Measurements from ENCODE around the gene CTNND1. TPM values are rescaled to one million over a fixed set of nuclear protein-coding genes. Genes with fewer than 3 reads are reported as not detected.

CTNND1 gene
- total RNA-seq, 2 experiments from 2014 or later, result 5.1 to 5.3 TPM

DNA sequence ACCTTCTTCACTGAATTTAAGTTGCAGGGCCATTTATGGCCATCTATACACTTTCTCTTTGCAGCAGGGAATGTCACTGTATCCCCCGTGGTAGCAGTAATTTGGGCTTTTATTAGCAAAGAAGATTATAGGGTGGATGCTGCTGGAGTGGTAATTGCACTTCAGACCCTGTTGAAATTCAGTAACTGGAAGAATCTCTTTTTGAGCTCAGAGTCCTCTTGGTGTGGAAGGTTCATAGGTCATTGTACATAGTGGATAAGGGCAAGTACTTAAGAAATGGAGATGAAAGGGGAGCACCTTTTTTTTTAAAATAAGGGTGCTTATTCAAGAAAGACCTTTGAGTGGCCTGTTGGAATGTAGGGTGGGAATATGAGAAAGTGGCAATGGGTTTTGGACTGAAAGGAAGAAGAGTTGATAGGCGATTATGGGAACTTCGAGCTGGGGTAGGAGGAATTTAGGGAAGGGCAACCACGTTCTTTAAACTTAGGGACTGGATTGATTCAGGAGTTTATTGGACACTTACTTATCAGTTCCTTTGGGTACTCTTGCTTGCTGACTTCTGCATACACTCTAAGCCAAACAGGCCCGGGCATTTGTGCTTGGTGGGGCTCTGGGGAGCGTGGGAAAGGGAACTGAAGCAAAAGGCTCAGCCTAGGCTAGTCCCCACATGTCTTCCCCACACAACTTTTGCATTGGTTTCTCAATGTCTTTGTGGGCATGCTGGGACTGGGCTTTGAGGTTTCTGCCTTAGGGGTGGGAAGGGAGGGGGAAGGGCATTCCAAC lies 26.5 kb downstream of the CTNND1 start:
- no peaks in the 10 kb centered on the region for H3K9me2 ChIP-seq (ENCODE audit: insufficient read depth, low read length)
- H3K9me3 ChIP-seq (ENCODE audit: low read length), result no peaks in the 10 kb centered on the region
- CTCF ChIA-PET (ENCODE audit: unreplicated experiment), result no interaction called here
- TF ChIP-seq EZH2phosphoT487 (IDR thresholded peaks at IDR 0.05; ENCODE audit: borderline replicate concordance, low read depth, low read length) (no peak), CTCF (conservative IDR thresholded peaks at IDR 0.05; ENCODE audit: low read length) (no peak)
- no peaks in the 10 kb centered on the region for H4K20me1 ChIP-seq (ENCODE audit: insufficient read depth, low read length)
- BruUV-seq (replicated peaks), result no TSS peak
- H3K27ac ChIP-seq (ENCODE audit: low read depth, low read length, poor library complexity, severe bottlenecking), result no peak overlapping the region
- POLR2A ChIA-PET, result interaction anchor here (0.6 to 1.2 kb wide), 3 partner anchors 13 to 1251 kb away, joined by 3 to 4 read pairs (median 3); no protein-coding TSS in a partner anchor
- H3K4me1 ChIP-seq (ENCODE audit: insufficient read depth, low read length, poor library complexity, severe bottlenecking), result no peaks in the 10 kb centered on the region
- no peak overlapping the region for H2AFZ ChIP-seq (ENCODE audit: low read length)
- H3K36me3 ChIP-seq (ENCODE audit: insufficient read depth, low read length), result no peaks in the 10 kb centered on the region
- H3K4me3 ChIP-seq (ENCODE audit: low read depth, low read length, poor library complexity, severe bottlenecking), result no peak overlapping the region
- no peak for DNase-seq (ENCODE audit: low spot score)
- intact Hi-C loops (cut with micrococcal nuclease; ENCODE audit: unreplicated experiment), result no loop called here
- H3K79me2 ChIP-seq (ENCODE audit: insufficient read depth, low read depth, low read length), result no peaks in the 10 kb centered on the region
- no peak overlapping the region for H3K4me2 ChIP-seq (ENCODE audit: low read length)

DNA sequence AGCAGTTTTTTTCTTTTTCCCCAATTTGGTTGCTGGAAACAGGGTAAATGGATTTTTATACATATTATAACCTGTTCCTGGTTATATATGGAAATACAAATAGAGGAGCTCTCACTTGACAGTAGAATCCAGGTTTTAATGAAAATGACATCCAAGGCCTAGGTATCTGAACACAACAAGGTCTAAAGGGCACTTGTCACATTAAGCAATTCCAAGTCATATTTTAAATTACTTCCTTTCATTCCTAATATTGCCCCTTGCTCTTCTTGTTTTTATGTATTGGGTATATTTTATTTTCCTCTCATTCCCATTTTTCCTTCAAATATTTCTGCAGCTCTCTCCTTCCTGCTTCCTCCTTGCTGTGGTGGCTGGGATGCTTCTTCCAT lies 27.1 kb downstream of the CTNND1 start:
- DNase-seq (ENCODE audit: low spot score), result no peak
- TF ChIP-seq CTCF (conservative IDR thresholded peaks at IDR 0.05; ENCODE audit: low read length) (no peak), EZH2phosphoT487 (IDR thresholded peaks at IDR 0.05; ENCODE audit: borderline replicate concordance, low read depth, low read length) (no peak)
- POLR2A ChIA-PET, result interaction anchor here (0.6 to 1.2 kb wide), 2 partner anchors 12 to 1250 kb away, joined by 3 to 4 read pairs; no protein-coding TSS in a partner anchor
- Histone ChIP-seq H3K4me2 (ENCODE audit: low read length) (no peak overlapping the region), H3K9me3 (ENCODE audit: low read length) (no peaks in the 10 kb centered on the region), H2AFZ (ENCODE audit: low read length) (no peak overlapping the region), H3K4me1 (ENCODE audit: insufficient read depth, low read length, poor library complexity, severe bottlenecking) (no peaks in the 10 kb centered on the region), H3K9me2 (ENCODE audit: insufficient read depth, low read length) (no peaks in the 10 kb centered on the region), H3K27ac (ENCODE audit: low read depth, low read length, poor library complexity, severe bottlenecking) (no peak overlapping the region), H3K4me3 (ENCODE audit: low read depth, low read length, poor library complexity, severe bottlenecking) (no peak overlapping the region), H3K79me2 (ENCODE audit: insufficient read depth, low read depth, low read length) (no peaks in the 10 kb centered on the region), H4K20me1 (ENCODE audit: insufficient read depth, low read length) (no peaks in the 10 kb centered on the region), H3K36me3 (ENCODE audit: insufficient read depth, low read length) (no peaks in the 10 kb centered on the region)
- intact Hi-C loops (cut with micrococcal nuclease; ENCODE audit: unreplicated experiment), result no loop called here
- no TSS peak for BruUV-seq (replicated peaks)
- CTCF ChIA-PET (ENCODE audit: unreplicated experiment), result no interaction called here

GRCh38 chr11:57791321-57792059 lies 29.9 kb downstream of the CTNND1 start:
- intact Hi-C loops (cut with micrococcal nuclease; ENCODE audit: unreplicated experiment), result no loop called here
- no TSS peak for BruUV-seq (replicated peaks)
- Histone ChIP-seq H4K20me1 (ENCODE audit: insufficient read depth, low read length) (no peaks in the 10 kb centered on the region), H3K4me2 (ENCODE audit: low read length) (no peak overlapping the region), H3K9me2 (ENCODE audit: insufficient read depth, low read length) (no peaks in the 10 kb centered on the region), H3K36me3 (ENCODE audit: insufficient read depth, low read length) (no peaks in the 10 kb centered on the region), H3K9me3 (ENCODE audit: low read length) (no peaks in the 10 kb centered on the region), H3K27ac (ENCODE audit: low read depth, low read length, poor library complexity, severe bottlenecking) (no peak overlapping the region), H2AFZ (ENCODE audit: low read length) (no peak overlapping the region), H3K4me1 (ENCODE audit: insufficient read depth, low read length, poor library complexity, severe bottlenecking) (no peaks in the 10 kb centered on the region), H3K4me3 (ENCODE audit: low read depth, low read length, poor library complexity, severe bottlenecking) (no peak overlapping the region), H3K79me2 (ENCODE audit: insufficient read depth, low read depth, low read length) (no peaks in the 10 kb centered on the region)
- ChIA-PET POLR2A (no interaction called here), CTCF (ENCODE audit: unreplicated experiment) (no interaction called here)
- no peak for DNase-seq (ENCODE audit: low spot score)
- TF ChIP-seq EZH2phosphoT487 (IDR thresholded peaks at IDR 0.05; ENCODE audit: borderline replicate concordance, low read depth, low read length) (no peak), CTCF (conservative IDR thresholded peaks at IDR 0.05; ENCODE audit: low read length) (no peak)
